ENCODE measurements around the gene CHTF18. TPM values are rescaled to one million over a fixed set of nuclear protein-coding genes. Genes with fewer than 3 reads are reported as not detected.

CHTF18 gene
- total and polyA plus RNA-seq, 2 donors from 2014 or later = 4.2 to 16.0 TPM

DNA sequence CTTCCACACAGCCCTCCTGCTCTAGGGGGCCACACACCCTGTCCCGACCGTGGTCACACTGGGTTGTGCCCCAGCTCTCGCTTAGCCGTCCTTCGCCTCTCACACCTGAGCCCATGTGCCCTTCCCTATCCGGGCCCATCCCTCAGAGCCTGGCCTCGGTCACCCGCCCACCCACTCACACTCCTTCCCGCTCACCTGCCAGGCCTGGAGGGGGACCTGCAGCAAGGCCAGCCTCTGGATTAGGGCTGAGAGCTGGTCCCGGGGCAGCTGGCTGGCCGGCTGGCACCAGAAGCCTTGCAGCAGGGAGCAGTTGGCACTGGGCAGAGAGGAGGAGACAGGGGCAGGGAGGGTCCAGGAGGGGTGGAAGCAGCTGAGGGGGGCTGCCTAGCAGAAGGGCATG, 10.0 kb upstream of the CHTF18 start:
- DNase-seq (no peak), FAIRE-seq (no peak)
- Histone ChIP-seq H3K27me3 (ENCODE audit: control insufficient read depth, insufficient read depth, low read length) (no peaks in the 10 kb centered on the region), H3K4me1 (ENCODE audit: control insufficient read depth in 2 of 3, insufficient read depth in 2 of 3, low read depth in 1 of 3, low read length in 3 of 3) (no peaks in the 10 kb centered on the region), H3K9ac (ENCODE audit: low read length in 3 of 3) (no peak overlapping the region), H3K27ac (ENCODE audit: low read depth in 2 of 2, low read length in 2 of 2) (no peak overlapping the region), H3K4me3 (ENCODE audit: low read length in 3 of 3) (no peak overlapping the region), H3K9me3 (ENCODE audit: control insufficient read depth in 2 of 3, insufficient read depth in 1 of 3, low read length in 3 of 3) (no peaks in the 10 kb centered on the region), H3K36me3 (ENCODE audit: control insufficient read depth in 2 of 3, insufficient read depth in 3 of 3, low read length in 3 of 3) (no peaks in the 10 kb centered on the region)
- intact Hi-C loops (cut with DNase I) = no loop called here
- TF ChIP-seq, protein P1, sequence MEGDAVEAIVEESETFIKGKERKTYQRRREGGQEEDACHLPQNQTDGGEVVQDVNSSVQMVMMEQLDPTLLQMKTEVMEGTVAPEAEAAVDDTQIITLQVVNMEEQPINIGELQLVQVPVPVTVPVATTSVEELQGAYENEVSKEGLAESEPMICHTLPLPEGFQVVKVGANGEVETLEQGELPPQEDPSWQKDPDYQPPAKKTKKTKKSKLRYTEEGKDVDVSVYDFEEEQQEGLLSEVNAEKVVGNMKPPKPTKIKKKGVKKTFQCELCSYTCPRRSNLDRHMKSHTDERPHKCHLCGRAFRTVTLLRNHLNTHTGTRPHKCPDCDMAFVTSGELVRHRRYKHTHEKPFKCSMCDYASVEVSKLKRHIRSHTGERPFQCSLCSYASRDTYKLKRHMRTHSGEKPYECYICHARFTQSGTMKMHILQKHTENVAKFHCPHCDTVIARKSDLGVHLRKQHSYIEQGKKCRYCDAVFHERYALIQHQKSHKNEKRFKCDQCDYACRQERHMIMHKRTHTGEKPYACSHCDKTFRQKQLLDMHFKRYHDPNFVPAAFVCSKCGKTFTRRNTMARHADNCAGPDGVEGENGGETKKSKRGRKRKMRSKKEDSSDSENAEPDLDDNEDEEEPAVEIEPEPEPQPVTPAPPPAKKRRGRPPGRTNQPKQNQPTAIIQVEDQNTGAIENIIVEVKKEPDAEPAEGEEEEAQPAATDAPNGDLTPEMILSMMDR (IDR thresholded peaks at IDR 0.05; ENCODE audit: borderline replicate concordance, extremely low read depth, insufficient read depth) = no peak

DNA sequence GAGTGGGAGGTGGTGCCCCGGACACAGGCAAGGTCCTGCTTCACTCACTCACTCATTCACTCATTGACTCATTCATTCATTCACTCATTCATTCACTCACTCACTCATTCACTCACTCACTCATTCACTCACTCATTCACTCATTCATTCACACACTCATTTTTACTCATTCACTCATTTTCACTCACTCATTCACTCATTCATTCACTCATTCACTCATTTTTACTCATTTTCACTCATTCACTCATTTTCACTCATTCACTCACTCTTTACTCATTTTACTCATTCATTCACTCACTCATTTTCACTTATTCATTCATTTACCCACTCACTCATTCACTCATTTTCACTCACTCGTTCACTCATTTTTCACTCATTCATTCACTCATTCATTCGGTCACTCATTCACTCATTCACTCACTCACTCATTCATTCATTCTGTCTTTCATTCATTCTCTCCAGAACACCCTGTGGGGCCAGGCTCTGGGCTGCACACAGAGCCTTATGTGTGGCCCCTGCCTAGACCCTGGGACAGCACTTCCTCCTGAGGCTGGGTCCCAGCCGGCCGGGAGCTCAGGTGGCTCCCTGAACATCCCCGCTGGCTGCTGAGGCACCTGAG, 9.4 kb upstream of the CHTF18 start:
- no peaks in the 10 kb centered on the region for H3K36me3 ChIP-seq (ENCODE audit: control insufficient read depth in 2 of 3, insufficient read depth in 3 of 3, low read length in 3 of 3)
- H3K9me3 ChIP-seq (ENCODE audit: control insufficient read depth in 2 of 3, insufficient read depth in 1 of 3, low read length in 3 of 3) = no peaks in the 10 kb centered on the region
- H3K9ac ChIP-seq (ENCODE audit: low read length in 3 of 3) = no peak overlapping the region
- FAIRE-seq (no peak), DNase-seq (no peak)
- intact Hi-C loops (cut with DNase I) = no loop called here
- H3K27me3 ChIP-seq (ENCODE audit: control insufficient read depth, insufficient read depth, low read length) = no peaks in the 10 kb centered on the region
- H3K4me3 ChIP-seq (ENCODE audit: low read length in 3 of 3) = no peak overlapping the region
- TF ChIP-seq, protein P1 (IDR thresholded peaks at IDR 0.05; ENCODE audit: borderline replicate concordance, extremely low read depth, insufficient read depth) = no peak
- no peaks in the 10 kb centered on the region for H3K4me1 ChIP-seq (ENCODE audit: control insufficient read depth in 2 of 3, insufficient read depth in 2 of 3, low read depth in 1 of 3, low read length in 3 of 3)
- H3K27ac ChIP-seq (ENCODE audit: low read depth in 2 of 2, low read length in 2 of 2) = no peak overlapping the region

DNA sequence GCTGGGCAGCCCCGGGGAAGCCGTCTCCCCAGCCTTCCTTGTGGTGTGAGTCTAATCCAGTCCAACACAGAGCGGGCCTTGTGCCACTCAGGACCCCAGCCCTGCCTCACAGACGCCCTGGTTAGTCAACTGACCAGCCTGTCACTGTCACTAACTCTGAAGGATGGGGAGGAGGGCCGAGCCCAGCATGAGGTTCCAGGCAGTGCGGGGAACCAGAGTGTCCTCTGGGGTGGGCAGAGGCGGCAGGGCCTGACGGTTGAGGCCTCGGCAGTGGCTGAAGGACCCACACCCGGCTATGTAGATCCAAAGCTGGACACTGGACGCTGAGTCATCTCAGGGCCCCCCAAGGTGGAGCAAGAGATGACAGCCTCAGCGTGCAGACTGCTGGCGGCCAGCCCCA, 8.9 kb upstream of the CHTF18 start:
- no peak overlapping the region for H3K4me3 ChIP-seq (ENCODE audit: low read length in 3 of 3)
- TF ChIP-seq, protein P1 (IDR thresholded peaks at IDR 0.05; ENCODE audit: borderline replicate concordance, extremely low read depth, insufficient read depth) = no peak
- DNase-seq (no peak), FAIRE-seq (no peak)
- no peaks in the 10 kb centered on the region for H3K4me1 ChIP-seq (ENCODE audit: control insufficient read depth in 2 of 3, insufficient read depth in 2 of 3, low read depth in 1 of 3, low read length in 3 of 3)
- H3K27ac ChIP-seq (ENCODE audit: low read depth in 2 of 2, low read length in 2 of 2) = no peak overlapping the region
- no peaks in the 10 kb centered on the region for H3K27me3 ChIP-seq (ENCODE audit: control insufficient read depth, insufficient read depth, low read length)
- H3K9ac ChIP-seq (ENCODE audit: low read length in 3 of 3) = no peak overlapping the region
- H3K9me3 ChIP-seq (ENCODE audit: control insufficient read depth in 2 of 3, insufficient read depth in 1 of 3, low read length in 3 of 3) = no peaks in the 10 kb centered on the region
- H3K36me3 ChIP-seq (ENCODE audit: control insufficient read depth in 2 of 3, insufficient read depth in 3 of 3, low read length in 3 of 3) = no peaks in the 10 kb centered on the region
- intact Hi-C loops (cut with DNase I) = no loop called here

DNA sequence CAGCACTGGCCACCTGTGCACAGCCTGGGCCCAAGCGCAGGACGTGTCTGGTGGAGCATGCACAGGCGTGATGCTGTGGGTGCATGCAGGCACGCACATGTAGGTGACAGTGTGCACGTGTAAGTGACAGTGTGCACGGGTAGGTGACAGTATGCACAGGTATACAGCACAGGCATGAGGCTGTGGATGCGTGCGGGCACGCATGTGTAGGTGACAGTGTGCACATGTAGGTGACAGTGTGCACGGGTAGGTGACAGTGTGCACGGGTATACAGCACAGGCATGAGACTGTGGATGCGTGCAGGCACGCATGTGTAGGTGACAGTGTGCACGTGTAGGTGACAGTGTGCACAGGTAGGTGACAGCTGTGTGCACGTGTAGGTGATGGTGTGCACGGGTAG, 8.1 kb upstream of the CHTF18 start:
- H3K27ac ChIP-seq (ENCODE audit: low read depth in 2 of 2, low read length in 2 of 2) = no peak overlapping the region
- no peak overlapping the region for H3K4me3 ChIP-seq (ENCODE audit: low read length in 3 of 3)
- H3K9me3 ChIP-seq (ENCODE audit: control insufficient read depth in 2 of 3, insufficient read depth in 1 of 3, low read length in 3 of 3) = no peaks in the 10 kb centered on the region
- H3K27me3 ChIP-seq (ENCODE audit: control insufficient read depth, insufficient read depth, low read length) = no peaks in the 10 kb centered on the region
- no peak for DNase-seq
- intact Hi-C loops (cut with DNase I) = no loop called here
- H3K4me1 ChIP-seq (ENCODE audit: control insufficient read depth in 2 of 3, insufficient read depth in 2 of 3, low read depth in 1 of 3, low read length in 3 of 3) = no peaks in the 10 kb centered on the region
- TF ChIP-seq, protein P1 (IDR thresholded peaks at IDR 0.05; ENCODE audit: borderline replicate concordance, extremely low read depth, insufficient read depth) = no peak
- no peak for FAIRE-seq
- H3K36me3 ChIP-seq (ENCODE audit: control insufficient read depth in 2 of 3, insufficient read depth in 3 of 3, low read length in 3 of 3) = no peaks in the 10 kb centered on the region
- no peak overlapping the region for H3K9ac ChIP-seq (ENCODE audit: low read length in 3 of 3)

All from kidney (tissue), 14 donors.